ENCODE measurements around the gene ARF3.

DNA sequence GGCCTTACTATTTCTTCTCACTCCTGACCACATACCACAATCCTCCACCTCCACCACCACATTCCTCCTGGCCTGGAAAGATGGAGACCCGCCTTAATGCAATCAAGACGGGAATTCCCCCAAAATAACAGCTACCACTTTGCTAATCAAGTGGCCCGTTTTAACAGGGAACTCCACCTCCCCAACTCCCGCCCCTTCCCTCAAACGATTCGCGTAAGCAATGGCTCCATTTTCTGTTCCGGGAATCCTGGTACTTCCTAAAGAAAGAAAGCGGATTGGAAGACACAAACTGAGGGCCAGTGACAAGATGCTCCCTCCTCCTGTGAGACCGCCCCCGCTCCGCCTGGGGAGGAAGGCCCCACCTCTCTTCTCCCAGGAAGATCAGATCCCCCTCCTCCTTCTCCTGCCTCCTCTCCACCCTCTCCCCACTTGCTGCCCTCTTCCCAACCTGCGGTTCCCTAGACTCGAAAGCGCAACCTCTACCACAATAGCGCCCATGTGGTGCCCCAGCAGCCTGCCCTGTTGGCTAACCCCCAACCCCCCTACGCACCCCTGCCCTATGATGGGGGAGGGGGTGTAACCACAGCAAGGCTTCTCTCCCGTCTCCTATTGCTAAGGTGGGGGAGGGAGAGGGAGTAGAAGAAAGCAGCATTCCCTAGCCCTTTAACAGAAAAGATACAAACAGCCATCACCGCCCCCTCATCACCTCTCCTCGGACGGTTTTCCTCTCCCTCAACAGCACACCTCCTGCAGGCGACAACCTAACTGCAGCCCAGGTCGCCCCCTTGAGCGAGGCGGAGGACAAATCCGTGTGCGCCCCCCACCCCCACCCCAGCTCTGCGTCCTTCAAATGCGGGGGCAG, 777 bp downstream of the ARF3 start:
- TF ChIP-seq, protein P1, sequence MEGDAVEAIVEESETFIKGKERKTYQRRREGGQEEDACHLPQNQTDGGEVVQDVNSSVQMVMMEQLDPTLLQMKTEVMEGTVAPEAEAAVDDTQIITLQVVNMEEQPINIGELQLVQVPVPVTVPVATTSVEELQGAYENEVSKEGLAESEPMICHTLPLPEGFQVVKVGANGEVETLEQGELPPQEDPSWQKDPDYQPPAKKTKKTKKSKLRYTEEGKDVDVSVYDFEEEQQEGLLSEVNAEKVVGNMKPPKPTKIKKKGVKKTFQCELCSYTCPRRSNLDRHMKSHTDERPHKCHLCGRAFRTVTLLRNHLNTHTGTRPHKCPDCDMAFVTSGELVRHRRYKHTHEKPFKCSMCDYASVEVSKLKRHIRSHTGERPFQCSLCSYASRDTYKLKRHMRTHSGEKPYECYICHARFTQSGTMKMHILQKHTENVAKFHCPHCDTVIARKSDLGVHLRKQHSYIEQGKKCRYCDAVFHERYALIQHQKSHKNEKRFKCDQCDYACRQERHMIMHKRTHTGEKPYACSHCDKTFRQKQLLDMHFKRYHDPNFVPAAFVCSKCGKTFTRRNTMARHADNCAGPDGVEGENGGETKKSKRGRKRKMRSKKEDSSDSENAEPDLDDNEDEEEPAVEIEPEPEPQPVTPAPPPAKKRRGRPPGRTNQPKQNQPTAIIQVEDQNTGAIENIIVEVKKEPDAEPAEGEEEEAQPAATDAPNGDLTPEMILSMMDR (IDR thresholded peaks at IDR 0.05; ENCODE audit: extremely low read depth in 1 of 2, insufficient read depth in 1 of 2, low read depth in 1 of 2, low read length in 2 of 2): peak in 1 of 2 donors; percentile 14
- TF ChIP-seq EZH2 (IDR thresholded peaks at IDR 0.05; ENCODE audit: borderline replicate concordance, low read depth, low read length, severe bottlenecking): no peak
- TF ChIP-seq FOS (IDR thresholded peaks at IDR 0.05; ENCODE audit: borderline replicate concordance, insufficient read depth, low read length): no peak
- TF ChIP-seq, protein P2, sequence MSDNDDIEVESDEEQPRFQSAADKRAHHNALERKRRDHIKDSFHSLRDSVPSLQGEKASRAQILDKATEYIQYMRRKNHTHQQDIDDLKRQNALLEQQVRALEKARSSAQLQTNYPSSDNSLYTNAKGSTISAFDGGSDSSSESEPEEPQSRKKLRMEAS (IDR thresholded peaks at IDR 0.05; ENCODE audit: insufficient read depth, insufficient read length): no peak
- no peak for TF ChIP-seq POLR2A (IDR thresholded peaks at IDR 0.05; ENCODE audit: low read depth, low read length)
- TF ChIP-seq MYC (IDR thresholded peaks at IDR 0.05; ENCODE audit: low read depth, low read length): no peak
- TF ChIP-seq POLR2AphosphoS5 (IDR thresholded peaks at IDR 0.05; ENCODE audit: insufficient read depth, low read depth, low read length): no peak
- no peak for TF ChIP-seq GATA2 (IDR thresholded peaks at IDR 0.05; ENCODE audit: insufficient read depth, insufficient read length, low read depth, low read length)

Measured in endothelial cell of umbilical vein (primary cell).